COLO668 (cell line): ENCODE measurements around the gene ZNF319.
"Not testable (repeated sequence)": the region's sequence is repeated elsewhere in the genome, so short reads cannot be mapped to it uniquely, and the experiment has no call there.

ENCODE experiments used
- DNase-seq: peaks from one replicate; lab custom pipeline; 2025; ENCODE audit not compliant: unreplicated experiment; lab: John Stamatoyannopoulos, UW

The ZNF319 gene

DNA sequence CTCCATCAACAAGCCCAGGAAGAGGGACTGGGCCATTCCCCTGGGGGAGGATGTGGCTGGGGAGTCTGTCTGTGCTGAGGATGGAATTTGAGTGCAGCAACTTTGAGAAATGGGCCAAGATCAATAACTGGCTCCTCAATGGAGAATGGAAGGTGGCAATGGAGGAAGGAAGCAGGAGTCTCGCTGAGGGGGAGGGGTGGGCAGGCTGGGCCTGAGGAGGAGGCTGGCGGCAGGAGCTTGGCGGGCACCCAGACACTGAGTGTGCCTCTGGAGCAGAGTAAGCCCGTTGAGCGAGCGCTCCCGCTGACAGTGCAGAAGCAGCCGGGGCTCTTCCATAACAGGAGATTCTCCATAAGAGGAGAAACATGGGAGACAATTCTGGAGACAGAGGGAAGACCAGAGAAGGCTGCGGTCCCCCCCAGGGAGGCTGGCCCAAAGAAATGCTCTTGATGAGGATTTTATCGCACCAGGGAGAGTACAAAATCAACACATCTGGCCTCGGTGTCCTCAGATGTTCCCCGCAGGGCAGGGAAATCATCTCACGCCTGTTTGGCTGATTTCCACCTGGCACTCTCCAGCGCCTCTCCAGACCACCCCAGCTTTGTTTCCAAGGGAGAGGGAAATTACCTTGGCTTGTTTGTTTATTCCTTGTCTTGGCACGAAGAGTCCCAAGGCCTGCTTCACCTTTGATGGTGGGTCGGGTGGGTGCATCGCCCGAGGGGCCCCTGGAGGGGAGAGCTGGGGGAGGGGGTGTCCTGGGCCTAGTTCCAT is 22.3 kb upstream of the ZNF319 start:
- peak; percentile 64 for DNase-seq

DNA sequence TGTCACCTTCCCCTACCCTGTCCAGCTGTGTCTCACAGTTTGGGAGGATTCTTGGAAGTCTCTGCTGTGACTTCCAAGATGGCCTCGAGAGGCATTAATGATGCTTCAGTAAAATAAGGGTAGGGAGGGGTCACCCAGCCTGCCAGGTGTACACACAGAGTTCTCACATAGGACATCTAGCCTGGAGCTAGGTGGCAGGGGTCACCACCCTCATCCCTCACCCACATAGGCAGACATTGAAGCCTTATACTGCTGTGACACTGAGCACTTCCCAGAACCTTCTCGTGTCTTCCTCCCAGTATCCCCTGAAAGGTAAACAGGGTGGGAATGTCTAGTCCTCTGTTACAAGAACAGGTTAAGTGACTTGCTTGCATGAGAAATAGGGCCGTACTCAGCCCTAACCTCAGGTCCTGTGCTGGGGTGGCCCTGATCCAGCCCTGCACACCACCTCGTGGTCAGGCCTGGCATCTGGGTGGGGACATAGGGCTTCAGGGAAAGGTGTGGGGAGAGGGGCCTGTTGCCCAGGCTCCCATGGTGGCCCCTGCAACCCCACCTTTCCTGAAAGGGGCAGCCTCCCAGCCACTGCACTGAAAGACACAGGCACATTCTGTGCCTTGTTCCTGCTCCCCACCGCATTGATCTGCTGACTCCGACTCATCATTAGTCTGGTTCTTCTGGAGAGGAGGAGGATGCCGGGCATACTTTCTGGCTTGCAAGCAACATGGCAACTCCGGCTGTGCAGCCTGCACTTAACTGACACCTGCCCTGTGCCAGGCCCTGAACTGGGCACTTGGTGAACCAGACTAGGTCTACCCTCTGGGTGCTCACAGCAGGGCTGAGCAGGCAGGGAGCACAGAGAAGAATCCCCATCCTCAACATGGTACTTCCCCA is 21.4 kb upstream of the ZNF319 start:
- no peak for DNase-seq

DNA sequence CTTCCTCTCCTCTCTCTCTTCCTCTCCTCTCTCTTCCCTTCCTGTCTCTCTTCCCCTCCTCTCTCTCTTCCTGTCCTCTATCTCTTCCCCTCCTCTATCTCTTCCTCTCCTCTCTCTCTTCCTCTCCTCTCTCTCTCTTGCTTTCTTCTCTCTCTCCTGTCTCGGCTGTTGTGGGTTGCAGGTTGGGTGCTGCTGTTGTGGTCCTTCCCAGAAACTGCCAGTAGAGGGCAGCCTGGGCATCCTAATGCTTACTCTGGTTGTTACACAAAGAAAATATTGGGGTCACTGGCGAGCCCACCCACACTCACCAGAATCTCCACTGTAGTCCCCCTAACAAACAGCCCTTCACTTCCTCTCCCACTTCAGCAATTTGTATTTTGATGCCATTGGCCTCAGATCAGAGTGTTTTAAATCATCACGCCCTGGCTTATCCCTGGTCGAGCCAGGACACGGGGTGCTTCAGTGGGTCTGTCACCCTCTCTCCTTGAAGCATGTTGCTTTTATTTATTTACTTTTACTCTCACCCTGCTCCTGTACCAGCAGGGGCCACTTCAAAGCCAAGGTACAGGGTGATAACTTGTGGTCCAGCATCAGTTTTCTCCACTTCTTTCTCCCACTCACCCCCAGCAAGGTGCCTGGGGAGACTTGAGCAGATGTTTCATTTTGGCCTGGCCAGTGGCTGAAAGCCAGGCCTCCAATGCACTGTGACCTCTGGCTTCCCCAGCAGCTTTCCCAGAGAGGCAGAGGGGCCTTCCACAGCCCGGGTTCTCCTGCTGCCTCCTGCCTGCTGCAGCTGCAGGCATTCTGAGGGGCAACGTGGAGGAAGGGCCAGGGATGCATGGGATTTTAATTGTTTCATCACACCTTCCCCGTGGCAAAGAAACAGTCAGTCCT is 20.4 kb upstream of the ZNF319 start:
- peak; percentile 46 for DNase-seq

DNA sequence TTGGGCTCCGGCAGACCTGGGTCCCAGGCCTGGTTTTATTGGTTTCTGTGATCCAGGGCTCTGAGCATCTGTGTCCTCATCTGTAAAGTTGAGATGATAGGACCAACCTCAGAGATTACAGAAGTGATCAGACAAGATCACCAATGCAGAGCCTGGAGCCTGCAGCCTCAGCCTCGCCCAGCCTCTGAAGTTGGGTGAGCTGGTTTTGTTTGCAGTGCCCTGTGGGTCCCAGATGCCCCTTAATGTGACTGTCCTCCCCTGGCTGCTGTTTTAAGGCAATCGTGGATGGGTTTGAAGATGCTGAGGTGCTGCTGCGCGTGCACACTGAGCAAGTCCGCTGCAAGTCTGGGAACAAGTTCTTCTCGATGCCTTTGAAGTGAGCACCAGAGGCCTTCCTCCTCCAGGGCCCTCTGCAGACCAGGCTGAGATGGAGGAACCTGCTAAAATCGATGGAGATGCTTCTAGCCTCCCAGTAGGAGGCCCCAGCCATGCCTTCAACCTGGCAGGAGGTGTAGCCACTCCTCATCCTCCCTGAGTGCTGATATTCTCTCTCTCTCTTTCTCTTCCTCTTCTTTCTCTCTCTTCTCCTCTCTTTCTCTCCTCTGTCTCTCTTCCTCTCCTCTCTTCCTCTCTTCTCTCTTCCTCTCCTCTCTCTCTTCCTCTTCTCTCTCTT is 19.5 kb upstream of the ZNF319 start:
- DNase-seq, result no peak

DNA sequence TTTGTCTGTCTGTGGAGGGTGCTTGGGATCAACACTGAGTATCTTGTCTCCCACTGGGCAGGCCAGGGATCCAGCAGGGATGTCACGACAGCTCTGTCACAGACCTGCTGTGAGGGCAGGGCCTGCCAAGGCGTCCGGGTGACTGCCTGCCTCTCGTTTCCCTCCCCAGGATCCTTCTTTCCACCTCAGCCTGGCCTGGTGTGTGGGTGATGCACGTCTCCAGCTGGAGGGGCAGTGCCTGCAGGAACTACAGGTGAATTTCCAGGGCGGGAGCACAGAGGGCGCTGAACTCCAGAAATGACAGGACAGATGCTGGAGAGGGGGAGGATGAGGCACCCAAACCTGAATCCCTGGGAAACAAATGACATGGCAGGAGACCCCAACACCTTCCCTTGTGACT is 18.3 kb upstream of the ZNF319 start:
- DNase-seq, result no peak

DNA sequence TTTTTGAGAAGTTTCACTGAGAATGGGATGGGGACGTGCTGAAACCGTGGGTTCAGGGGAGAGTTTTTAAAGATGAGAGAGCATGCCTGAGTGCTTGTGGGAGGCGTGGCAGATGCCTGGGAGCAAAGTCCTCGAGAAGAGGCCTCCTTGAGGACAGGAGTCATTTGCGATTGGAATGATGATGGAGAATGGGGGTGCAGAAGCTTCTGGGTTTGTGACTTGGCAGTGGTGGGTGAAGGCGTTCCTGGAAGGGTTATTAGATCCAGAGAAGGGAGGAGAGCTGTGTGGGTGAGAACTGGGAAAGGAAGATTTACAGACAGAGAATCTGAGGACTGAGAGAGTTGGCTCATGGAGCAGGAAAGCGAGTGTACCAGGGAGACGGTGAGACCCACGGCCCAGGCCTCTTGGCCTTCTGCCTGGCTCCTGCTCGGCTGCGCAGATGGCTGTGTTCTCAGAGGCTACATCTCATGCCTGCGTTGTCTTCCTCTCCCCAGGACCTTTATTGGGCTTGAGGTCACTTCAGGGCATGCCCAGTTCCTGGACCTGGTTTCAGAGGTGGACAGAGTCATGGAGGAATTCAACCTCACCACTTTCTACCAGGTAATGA is 16.5 kb upstream of the ZNF319 start:
- no peak for DNase-seq

DNA sequence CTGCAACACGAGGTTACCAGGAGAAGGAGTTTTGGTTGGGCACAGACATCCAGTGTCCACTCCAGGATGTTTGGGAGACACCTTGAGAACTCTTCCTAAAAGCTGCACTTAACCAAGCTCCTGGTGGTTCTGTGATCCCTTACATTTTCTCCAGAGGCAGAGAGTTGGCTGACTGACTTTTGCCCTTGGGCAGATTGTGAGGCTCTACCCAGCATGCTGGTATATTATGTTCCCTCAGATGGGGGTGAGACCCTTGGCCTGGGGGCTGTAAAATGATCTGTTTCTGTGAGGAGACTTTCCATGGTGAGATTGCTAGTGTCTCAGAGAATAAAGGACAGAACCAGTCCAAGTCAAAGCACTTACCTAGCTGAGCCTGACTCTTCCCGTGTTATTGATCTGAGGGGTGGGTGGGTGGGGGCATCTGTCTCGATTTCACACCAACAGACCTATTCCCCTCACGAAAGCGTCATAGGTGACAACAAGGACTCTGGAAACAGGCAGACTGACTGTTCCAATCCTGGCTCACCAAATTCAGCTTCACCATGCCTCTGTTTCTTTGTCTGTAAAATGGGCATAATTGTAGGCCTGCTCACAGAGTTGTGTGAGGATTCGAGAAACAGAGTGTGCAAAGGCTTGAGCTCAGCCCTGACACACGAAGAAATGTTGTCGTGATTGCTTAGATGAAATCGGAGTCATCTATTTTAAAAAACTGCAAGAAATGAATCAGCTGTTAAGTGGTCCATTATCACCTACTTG is 12.9 kb upstream of the ZNF319 start:
- DNase-seq, result no peak

DNA sequence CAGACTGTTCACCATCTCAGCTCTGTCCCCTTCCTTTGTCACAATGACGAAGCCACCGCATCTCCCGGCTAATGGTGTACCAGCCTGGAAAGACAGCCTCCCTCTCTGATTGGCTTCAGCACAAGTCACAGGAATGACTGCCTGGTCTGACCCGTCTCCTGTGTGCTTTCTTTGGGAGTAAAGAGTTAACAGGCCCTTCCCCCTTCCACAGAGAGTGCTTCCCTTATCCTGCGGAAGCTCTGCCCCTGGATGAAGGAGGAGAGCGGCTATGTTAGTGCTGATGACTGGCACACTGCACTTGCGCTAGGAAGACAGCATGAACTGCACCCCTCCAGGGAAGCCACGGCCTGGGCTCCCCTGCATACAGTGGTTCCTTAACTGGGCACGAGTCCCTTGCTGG is 12.0 kb upstream of the ZNF319 start:
- DNase-seq, result no peak

DNA sequence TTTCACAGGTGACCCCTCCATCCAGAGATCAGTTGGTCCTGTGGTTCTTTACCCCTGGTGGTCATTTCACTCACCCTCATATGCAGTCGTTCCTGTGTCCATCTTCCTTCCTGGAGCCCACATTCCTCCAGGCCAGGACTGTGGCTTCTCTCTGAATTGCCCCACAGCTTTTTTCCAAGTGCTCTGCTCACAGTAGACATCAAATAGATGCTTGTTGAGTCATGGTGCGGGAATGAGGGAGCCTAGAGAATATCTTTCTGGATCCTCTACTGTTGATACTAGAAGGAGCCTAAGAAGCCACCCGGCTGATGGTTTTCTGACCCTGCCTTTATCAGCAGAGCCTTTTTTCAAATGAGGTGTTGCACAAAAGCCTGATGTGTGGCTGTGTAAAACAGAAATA is 11.2 kb upstream of the ZNF319 start:
- DNase-seq, result no peak

DNA sequence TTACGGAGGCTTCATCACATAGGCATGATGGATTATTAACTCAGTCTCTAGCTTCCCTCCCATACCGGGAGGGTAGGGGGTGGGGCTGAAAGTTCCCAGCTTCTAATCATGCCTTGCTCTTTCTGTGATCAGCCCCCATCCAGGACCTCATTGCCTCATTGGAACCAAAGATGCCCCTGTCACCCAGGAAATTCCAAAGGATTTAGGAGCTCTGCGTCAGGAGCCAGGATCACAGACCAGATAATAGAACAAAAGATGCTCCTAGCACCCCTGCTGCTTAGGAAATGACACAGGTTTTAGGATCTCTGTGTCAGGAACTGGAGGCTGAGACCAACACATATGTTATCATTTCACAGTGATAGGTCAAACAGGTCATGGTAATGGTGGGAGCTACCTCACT is 10.4 kb upstream of the ZNF319 start:
- no peak for DNase-seq

DNA sequence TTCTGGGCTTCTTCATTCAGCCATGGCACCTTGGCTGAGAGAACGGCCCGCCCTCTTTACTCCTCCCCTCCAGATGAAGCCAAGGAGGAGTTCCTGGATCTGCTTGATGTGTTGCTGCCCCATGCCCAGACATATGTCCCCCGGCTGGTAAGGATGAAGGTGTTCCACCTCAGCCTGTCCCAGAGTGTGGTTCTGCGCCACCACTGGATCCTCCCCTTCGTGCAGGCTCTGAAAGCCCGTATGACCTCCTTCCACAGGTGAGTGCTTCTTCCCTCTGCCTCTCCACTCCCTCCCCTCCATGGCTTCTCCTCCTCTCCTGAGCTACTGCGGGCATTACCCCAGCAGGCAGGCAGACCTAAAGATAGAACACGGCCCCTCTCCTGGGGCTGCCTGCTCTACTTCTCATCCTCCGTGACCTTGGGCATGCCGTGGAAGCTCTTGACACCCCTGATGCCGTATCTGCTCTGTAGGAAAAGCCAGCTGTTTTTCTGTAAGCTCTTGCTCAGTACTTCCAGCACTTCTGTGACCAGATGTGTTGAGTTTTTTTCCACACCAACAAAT is 9.5 kb upstream of the ZNF319 start:
- no peak for DNase-seq

DNA sequence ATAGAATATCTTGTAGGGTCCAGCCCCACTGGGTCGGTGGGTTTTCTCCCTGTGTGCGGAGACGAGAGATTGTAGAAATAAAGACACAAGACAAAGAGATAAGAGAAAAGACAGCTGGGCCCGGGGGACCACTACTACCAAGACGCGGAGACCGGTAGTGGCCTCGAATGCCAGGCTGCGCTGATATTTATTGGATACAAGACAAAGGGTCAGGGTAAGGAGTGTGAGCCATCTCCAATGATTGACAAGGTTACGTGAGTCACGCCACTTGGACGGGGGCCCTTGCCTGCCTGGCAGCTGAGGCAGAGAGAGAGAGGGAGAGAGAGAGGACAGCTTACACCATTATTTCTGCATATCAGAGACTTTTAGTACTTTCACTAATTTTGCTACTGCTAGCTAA is 4.3 kb upstream of the ZNF319 start:
- not testable (repeated sequence) for DNase-seq

DNA sequence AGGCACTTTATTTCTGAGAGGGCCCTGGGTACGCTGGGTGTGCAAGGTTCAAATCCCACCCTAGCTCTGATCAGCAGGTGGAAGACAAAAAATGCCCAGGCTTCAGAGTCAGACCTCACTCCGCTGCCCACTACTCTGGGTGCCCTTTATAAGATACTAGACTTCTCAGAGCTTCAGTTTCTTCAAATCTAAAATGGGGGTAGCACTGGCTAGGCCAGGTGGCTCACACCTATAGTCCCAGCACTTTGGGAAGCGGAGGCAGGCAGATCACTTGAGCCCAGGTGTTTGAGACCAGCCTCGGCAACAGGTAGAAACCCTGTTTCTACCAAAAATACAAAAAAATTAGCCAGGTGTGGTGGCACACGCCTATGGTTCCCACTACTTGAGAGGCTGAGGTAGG is 2.5 kb upstream of the ZNF319 start:
- no peak for DNase-seq

DNA sequence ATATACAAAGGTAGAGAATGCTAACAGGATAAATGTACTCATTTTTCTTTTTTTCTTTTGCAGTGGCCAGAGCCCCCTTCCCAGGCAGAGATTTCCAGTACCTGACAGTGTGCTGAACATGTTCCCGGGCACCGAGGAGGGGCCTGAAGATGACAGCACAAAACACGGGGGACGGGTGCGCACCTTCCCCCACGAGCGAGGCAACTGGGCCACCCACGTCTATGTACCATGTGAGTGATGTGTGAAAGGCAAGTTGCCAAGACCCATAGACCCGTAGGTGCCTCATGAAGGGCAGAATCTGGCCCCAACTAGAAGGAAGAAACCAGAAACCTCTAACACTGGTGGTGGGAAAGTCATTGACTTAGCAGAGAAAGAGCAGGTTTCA is 1.9 kb upstream of the ZNF319 start:
- no peak for DNase-seq

DNA sequence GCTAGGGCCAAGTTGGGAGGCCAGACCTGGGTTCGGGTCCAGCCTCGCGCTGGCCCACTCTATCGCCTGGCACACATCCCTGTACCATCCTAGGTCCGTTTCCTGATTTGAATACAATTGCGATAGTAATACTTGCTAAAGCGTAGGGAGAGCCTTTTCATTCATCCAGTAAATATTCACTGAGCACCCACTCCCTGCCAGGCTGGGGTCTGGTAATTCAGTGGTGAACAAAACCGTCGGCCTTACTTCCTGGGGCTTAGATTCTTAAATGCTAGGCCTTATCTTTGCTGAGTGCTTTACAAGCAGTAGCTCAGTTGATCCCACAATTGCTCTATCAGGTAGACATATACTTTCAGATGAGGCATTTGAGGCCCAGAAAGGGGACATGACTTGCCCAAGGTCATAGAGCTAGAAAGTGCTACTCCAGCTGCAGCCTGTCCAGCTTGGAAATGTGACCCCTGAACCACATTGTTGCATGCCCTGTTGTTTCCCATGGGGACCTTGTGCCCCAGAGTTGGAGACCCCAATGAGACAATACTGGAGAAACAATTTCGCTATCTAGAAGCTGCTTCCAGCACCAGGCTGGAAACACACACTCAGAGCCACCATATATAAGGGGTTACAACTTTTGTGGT is 1.4 kb upstream of the ZNF319 start:
- DNase-seq, result no peak

DNA sequence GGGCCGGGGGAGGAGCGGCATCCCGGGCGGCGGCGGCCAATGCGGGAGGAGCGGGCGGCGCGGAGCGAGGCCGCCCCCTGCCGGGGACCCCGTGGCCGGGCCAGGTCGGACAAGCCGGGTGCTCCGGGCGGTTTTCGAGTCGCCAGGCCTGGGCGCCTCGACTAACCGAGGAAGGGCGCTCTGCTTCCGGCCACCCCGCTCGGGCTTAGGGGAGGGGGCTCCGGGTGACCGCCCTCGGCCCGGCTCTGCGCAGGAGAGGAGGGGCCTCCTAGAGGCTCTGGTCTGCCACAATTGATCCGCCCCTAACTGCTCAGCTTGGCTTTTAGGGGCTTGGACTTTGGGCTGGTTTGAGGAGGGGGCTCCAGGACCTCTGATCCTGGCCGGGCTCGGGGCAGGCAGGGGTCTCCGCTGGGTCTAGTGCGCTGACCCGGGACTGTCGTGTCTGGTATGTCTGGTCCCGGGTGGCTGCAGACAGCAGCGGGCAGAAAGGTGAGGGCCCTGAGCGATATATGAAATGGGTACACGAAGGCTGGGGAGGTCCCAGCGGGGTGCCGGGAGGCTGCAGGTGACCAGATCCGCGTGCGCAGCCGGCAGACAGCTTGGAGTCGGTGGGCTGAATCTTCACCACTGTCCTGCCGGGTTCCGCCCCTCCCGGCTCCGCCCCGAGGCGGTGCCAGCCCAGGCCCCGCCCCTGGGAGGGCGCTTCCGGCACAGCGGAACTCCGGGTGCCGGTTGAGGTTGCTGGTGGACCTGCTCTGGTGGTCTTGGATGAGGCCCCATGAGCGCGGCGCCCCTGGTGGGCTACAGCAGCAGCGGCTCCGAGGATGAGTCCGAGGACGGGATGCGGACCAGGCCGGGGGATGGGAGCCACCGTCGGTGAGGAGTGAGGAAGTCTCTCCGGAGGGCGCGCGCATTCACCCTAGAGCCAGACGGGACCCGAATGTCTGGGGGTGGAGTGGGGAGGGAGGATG is 519 bp upstream of the ZNF319 start, which contains the start of gene USB1:
TSS of gene USB1 (plus strand) at position 702 of the 971 bp plus-strand sequence. CDS start at position 779, 77 bp downstream.
- peak; percentile 89 for DNase-seq

DNA sequence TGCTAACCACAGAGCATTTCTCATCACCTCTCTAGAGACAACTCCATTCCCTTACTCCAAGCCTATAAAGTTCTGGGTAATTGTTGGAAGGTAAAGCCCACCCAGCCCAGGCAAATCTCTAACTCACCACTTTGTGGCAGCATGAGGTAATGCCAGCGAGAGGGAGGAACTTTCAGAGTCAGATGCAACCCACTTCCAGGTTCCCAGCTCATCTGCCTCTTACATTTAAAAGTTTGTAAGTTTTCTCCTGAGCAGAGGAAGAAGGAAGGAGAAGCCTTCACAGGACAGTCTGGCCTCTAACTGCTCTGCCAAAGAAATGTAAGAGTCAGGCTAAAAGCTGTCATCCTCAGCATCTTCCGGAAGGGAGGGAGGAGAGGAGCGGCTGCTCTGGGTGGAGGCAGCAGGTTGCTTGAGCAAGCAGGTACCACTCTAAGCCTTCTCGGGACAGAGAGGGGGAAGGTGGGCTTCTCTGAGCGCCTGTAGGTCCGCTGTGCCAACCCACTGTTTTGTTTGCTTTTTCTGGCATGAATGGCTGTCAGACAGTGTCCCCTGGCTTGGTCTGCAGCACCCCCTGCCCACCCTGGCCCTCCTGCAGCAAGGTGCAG is 1.0 kb downstream of the ZNF319 start:
- DNase-seq, result no peak
